Measurements from ENCODE around the gene ALG9. TPM values are rescaled to one million over a fixed set of nuclear protein-coding genes. Genes with fewer than 3 reads are reported as not detected.

The ALG9 gene
- total and polyA plus RNA-seq, 9 donors = 12.0 to 43.5 (median 29.3) TPM

- peak within 1 kb of the TSS; percentile 64 for H3K4me3 ChIP-seq
- intact Hi-C loops (cut with DNase I) = loop anchor here in 1 of 4 donors (5.0 kb wide), 1 partner anchor 164 kb away; the partner anchor contains the start of gene SIK2
- H3K4me1 ChIP-seq (ENCODE audit: insufficient read depth) = peaks cover 6% of the 10 kb centered on the region
- peak; percentile 55 for TF ChIP-seq POLR2A (IDR thresholded peaks at IDR 0.05)
- TF ChIP-seq CTCF (IDR thresholded peaks at IDR 0.05) = no peak
- H3K27me3 ChIP-seq = no peaks in the 10 kb centered on the region
- DNase-seq = peak; percentile 79 to 84 (median 83)
- H3K9me3 ChIP-seq = no peaks in the 10 kb centered on the region
- peak within 1 kb of the TSS; percentile 70 to 89 for H3K27ac ChIP-seq
- H3K36me3 ChIP-seq = no peaks in the 10 kb centered on the region
- 0 to 1% (median 0%) methylated on average over 55 to 61 of the region's 61 CpGs for WGBS, 3 donors
These were observed 105.2 kb downstream of the ALG9 start, which contains the start of gene PPP2R1B for GRCh38 chr11:111765984-111766833. TSS of gene PPP2R1B (minus strand) at chr11:111766389. CDS start at chr11:111766361, 28 bp downstream.

- Histone ChIP-seq H3K4me3 (peak overlapping the region; percentile 64), H3K27ac (peak overlapping the region; percentile 70 to 89), H3K9me3 (no peaks in the 10 kb centered on the region), H3K27me3 (no peaks in the 10 kb centered on the region), H3K4me1 (ENCODE audit: insufficient read depth) (peaks cover 6% of the 10 kb centered on the region), H3K36me3 (no peaks in the 10 kb centered on the region)
- WGBS, 3 donors = 0 to 1% (median 1%) methylated on average over 26 to 28 of the region's 28 CpGs
- DNase-seq = no peak
- intact Hi-C loops (cut with DNase I) = loop anchor here in 1 of 4 donors (5.0 kb wide), 1 partner anchor 163 kb away; the partner anchor contains the start of gene SIK2
- TF ChIP-seq CTCF (IDR thresholded peaks at IDR 0.05) (no peak), POLR2A (IDR thresholded peaks at IDR 0.05) (no peak), EP300 (IDR thresholded peaks at IDR 0.05) (no peak)
These were observed 105.9 kb downstream of the ALG9 start for GRCh38 chr11:111765320-111765983.

GRCh38 chr11:111764621-111765020, 106.8 kb downstream of the ALG9 start:
- peaks cover 6% of the 10 kb centered on the region for H3K4me1 ChIP-seq (ENCODE audit: insufficient read depth)
- intact Hi-C loops (cut with DNase I) = loop anchor here in 1 of 4 donors (5.0 kb wide), 1 partner anchor 162 kb away; the partner anchor contains the start of gene SIK2
- no peaks in the 10 kb centered on the region for H3K9me3 ChIP-seq
- 36 to 63% (median 37%) methylated on average over 1 of the region's 1 CpG for WGBS, 3 donors
- no peaks in the 10 kb centered on the region for H3K27me3 ChIP-seq
- TF ChIP-seq POLR2A (IDR thresholded peaks at IDR 0.05) (no peak), EP300 (IDR thresholded peaks at IDR 0.05) (no peak), CTCF (IDR thresholded peaks at IDR 0.05) (no peak)
- no peak for DNase-seq
- H3K4me3 ChIP-seq = peak overlapping the region; percentile 64
- H3K27ac ChIP-seq = no peak overlapping the region
- no peaks in the 10 kb centered on the region for H3K36me3 ChIP-seq

GRCh38 chr11:111762981-111763643, 108.3 kb downstream of the ALG9 start:
- WGBS, 3 donors = 76 to 87% (median 84%) methylated on average over 3 of the region's 3 CpGs
- Histone ChIP-seq H3K4me3 (no peak overlapping the region), H3K4me1 (ENCODE audit: insufficient read depth) (peaks cover 6% of the 10 kb centered on the region), H3K36me3 (no peaks in the 10 kb centered on the region), H3K27me3 (no peaks in the 10 kb centered on the region), H3K27ac (no peak overlapping the region), H3K9me3 (no peaks in the 10 kb centered on the region)
- no peak for TF ChIP-seq POLR2A (IDR thresholded peaks at IDR 0.05)
- no peak for TF ChIP-seq CTCF (IDR thresholded peaks at IDR 0.05)
- TF ChIP-seq EP300 (IDR thresholded peaks at IDR 0.05) = no peak
- DNase-seq = no peak
- intact Hi-C loops (cut with DNase I) = no loop called here

All from ovary (tissue), 9 donors.